HG03342 (cell line): ENCODE data around the gene ECM1.

Experiments used
- ATAC-seq: cut with Tn5 transposase; IDR thresholded peaks from one replicate; pipeline ENCODE4 v1.9.1; 2021; ENCODE audit warnings: mild to moderate bottlenecking, moderate library complexity; ENCODE audit not compliant: unreplicated experiment

Gene ECM1

DNA sequence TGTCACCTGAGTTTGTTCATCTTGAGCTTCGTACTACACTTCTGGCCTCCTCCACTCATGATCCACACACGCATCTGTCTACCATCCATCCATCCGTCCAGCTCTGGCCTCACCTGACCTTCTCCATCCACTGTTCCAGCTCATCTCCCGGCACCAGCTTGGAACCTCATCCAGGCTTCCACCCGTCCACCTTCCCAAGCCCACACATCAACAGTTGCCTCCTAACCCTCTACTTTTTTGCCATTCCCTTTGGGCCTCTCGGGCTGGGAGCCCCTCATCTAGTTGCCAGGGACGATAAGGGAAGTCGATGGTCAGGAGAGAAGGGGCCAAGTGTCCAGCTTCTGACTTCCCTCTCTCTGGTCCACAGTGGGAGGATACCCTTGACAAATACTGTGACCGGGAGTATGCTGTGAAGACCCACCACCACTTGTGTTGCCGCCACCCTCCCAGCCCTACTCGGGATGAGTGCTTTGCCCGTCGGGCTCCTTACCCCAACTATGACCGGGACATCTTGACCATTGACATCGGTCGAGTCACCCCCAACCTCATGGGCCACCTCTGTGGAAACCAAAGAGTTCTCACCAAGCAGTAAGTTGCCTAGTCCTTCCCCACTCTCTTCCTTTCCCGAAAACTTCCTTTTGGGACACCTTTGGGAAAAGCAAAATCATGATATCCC lies 4.2 kb downstream of the ECM1 start:
- ATAC-seq: no peak

DNA sequence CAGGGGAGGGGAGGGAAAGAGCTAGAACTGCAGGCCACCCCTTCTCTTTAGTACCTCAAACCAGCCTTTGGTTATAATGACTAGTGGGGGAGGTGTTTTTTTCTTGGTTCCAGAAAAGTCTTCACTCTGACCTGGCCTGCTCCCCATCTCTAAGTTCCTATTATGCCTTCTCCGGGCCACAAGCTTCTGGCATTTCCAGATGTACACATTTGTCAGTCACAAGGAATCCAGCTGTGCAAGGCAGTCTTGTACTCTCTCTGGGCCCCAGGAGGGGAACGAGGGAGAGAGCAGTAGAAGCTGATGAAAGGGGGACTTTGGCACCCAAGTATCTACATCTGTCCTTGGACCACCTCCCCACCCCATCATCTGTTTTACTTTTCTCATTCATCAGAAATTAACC lies 4.9 kb downstream of the ECM1 start:
- no peak for ATAC-seq

DNA sequence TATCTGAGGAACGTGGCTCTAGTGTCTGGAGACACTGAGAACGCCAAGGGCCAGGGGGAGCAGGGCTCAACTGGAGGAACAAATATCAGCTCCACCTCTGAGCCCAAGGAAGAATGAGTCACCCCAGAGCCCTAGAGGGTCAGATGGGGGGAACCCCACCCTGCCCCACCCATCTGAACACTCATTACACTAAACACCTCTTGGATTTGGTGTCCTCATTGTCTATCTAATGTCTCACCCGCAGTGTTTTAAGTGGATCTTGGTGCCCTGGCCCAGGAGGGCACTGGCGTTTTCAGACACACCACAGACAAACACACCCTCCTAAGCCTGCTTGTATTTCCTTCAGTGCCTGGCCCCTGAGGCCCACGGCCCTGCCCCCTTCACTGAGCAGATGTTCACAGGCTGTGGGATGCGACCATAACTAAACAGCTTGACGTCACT lies 5.5 kb downstream of the ECM1 start:
- ATAC-seq: no peak

DNA sequence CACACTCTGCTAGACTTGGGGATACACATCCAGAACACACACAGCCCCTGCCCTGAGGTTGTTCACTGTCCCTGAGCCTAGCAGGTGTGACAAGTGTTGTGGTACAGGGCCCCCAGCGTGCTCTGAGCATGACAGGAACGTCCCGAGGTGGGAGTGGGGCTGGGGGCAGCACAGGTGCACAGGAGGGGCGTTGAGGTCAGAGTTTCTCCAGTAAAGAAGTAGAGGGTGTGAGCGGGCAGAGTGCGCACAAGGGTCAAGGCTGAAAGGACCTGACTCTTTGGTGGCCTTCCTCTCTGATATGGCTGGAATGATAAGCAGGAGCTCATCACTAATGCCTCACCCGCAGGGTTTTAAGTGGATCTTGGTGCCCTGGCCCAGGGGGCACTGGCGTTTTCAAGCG lies 6.4 kb downstream of the ECM1 start:
- no peak for ATAC-seq

DNA sequence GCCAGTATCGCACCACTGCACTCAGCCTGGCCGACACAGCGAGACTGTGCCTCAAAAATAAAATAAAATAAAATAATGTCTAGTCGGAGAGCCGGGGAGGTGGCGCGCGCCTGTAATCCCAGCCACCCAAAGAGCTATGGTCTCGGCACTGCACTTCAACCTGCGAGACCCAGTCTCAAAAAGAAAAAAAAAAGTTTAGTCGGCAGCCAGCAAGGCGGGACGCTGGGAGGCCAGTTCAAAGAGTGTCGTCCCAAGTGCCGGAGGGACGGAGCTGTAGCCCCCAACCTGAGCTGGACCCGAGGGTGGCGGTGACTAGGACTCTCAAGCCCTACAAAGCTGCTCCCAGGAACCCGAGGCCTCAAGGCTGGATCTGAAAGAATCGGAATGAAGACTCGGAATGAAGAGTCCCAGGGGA lies 7.0 kb downstream of the ECM1 start:
- no peak for ATAC-seq

DNA sequence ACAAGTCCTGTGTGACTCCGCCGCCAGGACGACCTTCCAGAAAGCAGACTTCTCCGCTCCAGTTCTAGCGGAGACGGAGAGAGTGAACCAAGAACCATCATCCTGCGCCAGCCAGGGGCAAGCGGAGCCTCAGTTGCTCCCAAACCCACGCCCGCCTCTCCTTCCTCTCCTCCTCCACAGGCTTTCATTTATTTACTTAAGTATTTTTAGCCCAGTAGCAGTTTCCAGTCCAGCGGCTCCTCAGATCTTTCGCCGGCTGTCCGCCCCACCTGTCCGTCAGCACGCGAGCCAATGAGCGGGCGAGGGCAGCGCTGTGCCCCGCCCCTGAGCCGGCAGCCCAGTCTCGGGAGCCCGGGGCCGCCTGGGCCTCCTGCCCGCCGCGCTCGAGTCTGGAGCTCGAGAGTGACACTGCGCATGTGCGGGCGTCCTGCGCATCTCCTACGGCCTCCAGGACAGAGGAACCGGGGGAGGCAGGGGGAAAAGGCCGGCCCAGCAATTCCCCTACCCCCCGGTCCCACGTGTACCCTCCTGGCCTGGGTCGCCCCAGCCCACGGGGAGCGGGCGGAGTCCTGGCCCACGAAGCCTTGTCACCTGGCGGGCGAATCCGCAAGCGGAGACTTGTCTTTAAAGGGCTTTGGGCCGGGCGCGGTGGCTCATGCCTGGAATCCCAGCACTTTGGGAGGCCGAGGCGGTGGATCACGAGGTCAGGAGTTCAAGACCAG lies 7.6 kb downstream of the ECM1 start, which contains the start of gene FALEC:
TSS of gene FALEC (plus strand) at position 425 of the 722 bp plus-strand sequence.
- ATAC-seq: peak; percentile 95

DNA sequence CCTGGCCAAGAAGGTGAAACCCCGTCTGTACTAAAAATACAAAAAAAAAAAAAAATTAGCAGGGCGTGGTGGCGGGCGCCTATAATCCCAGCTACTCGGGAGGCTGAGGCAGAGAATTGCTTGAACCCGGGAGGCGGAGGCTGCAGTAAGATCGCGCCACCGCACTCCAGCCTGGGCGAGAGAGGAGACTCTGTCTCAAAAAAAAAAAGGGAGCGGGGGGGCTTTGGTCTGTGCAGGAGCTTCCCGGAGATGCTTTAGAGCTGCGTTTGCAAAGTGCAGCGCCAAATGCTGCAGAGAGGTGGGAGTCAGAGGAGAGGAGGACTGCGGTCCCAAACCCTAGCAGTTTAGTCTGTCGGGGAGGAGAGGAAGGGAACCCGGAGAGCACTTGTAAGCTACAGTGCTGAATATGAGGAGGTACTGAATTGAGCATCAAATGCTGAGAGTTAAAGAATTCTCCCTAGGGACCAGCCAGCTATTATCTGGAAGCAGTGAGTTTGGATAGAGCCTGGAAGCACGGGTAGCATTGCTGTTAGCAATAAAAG lies 8.2 kb downstream of the ECM1 start:
- no peak for ATAC-seq

DNA sequence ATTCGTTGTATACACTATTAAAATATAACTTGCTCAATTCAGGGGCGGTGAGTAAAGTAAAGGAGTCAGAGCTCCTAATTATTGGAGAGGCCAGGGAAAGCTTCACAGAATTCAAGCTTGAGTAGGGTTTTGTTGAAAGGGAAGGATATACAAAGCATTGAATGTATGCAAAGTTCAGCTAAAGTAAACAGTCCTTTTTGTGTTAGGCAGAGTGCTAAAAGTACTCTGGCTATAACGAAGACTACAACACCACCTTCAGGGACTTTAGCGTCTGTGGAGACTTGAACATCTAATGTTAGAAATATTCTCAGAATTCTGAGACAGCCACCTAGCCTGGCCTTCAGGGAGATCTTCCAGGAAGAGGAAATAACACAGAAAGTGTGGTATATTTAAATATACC lies 8.7 kb downstream of the ECM1 start:
- no peak for ATAC-seq

DNA sequence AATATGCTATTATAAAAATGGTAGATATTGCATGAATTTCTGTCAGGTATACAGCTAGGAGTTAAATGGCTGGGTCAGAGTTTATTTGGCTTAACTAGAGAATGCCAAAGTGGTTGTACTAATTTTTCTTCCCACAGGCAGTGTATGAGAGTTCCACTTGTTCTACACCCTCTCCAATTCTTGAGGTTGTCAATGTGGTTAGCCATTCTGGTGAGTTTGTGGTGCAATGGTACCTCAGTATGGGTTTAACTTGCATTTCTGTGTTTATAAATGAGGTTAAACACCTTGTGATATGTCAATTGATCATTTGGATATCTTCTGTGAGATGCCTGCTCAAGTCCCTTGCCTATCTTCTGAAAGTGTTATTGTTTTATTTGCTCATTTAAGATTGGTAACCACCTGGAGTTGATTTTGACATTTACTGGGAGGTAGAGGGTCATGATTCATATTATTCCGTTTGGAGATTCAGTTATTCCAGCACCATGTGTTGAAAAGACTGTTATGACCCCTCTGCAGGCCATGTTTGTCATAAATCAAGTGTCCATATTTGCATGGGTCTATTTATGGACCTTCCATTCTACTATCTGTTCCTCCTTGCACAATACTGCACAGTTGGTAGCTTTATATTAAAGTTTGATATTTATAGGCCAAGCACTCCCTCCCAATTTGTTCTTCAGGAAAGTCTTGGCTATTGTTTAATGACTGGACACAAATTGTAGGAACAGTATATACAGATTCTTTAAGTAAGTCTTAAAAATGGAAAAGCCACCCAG lies 13.5 kb downstream of the ECM1 start:
- ATAC-seq: no peak

DNA sequence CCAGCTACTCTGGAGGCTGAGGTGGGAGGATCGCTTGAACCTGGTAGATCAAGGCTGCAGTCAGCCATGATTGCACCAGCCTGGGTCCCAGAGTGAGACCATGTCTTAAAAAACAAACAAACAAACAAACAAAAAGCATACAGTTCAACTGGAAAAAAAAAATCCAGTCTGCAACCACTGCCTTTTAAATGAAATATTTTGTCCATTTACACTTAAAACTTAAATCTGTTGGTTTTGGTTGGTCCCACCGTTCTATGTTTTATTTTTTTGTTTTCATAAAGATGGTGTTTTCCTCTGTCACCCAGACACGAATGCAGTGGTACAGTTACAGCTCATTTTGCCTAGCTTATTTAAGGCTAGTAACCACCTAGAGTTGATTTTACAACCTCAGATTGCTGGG lies 17.4 kb downstream of the ECM1 start:
- no peak for ATAC-seq

DNA sequence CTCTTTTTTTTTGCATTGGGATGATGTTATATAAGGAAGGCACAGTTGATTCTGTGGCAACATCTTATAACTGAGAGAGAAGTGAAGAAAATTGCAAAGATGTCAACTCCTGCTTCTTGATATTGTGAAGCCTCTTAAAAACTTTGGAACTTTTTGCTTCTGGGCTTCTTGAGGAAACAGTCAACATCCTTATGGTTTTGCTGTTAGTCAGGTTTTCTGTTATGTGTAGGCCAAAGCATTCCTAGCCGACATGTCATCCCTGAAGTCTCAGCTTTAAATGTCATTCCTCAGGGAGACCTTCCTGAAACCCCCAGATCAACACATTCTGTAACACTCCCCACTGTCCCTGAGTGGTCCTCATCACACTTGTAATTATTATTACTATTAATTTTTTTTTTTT lies 20.3 kb downstream of the ECM1 start:
- no peak for ATAC-seq

DNA sequence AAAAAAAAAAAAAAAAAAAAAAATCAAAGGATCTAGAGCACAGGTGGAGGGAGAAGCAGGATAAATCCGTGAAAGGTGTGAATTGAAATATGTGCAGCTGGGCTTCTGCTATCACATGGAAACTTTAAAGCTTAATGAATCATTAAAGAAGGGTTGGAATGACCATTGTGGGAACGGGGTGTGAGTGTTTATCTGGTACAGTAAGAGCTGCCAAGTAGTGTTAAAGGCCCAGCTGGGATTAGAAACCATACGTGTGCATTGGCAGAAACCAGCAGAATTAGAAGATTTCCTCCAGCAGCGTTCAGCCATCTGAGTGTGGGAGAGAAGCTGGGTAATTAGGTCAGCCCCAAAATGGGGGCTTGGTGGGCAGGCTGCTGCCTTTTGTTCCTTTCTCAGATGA lies 21.1 kb downstream of the ECM1 start:
- no peak for ATAC-seq

DNA sequence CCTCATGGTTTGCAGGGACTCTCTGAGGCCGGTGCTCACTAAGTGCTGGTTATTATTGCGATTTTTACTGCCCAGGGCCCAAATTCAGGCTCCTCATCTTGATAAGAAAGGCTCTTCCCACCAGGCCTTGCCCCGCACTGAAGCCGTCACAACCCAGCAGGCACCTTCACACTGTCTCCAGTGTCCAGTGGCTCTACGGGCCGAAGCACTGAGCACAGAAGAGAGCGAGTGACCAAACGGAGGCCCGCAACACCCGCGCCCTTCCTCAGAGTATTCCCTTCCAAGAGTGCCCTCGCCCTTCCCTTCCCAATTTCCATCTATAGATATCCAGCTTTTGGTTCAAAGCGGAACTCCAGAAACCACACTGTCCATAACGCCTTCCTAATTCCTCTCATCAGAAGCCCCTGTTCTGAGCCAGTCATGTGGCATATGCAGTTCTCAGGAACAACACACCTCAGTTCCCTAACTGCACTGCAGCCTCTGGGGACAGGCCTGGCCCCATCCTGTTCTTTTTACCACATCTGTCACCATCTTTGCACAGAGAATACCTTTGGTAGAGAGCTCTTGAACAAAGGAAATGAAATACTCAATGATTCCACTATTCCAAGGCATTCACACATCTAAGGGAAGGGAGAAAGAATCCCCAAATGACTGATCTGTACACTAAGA lies 22.7 kb downstream of the ECM1 start:
- ATAC-seq: no peak

DNA sequence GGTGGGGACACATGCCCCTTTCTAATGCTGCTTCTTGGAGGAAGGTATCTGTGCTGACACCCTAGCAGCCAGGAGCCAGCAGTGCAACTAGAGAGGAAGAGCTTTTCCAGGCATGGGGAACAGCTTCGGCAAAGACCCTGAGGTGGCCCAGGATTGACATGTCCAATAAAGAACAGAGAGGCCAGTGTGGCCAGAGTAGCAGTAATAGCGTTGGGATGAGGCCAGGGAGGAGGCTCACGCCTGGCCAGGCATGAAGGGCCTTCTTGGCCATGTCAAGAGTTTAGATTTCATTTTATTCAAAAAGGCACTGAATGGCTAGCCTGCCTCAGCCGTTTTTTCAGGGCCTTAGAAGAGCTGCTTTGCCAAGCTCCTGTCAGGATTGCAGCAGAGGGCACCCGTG lies 25.0 kb downstream of the ECM1 start:
- ATAC-seq: no peak

DNA sequence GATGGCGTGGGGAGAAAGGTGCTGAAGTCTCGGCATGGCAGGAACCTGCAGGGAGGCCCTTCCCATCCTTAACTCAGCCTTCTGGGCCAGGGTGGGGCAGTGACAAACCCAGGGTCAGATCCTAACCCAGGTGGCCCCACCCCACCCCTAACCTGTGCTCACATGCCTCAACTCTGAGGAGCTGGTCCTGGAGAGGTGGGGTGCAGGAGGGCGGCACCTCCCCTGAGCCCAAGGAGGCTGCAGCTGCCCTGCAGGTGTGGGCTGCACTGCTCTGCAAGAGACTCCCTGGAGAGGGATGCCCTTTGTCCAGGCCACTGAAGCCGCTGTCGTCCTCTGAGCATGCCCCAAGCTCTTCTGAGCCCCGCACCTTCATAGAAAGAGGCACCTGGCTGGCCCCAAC lies 26.1 kb downstream of the ECM1 start:
- ATAC-seq: no peak

DNA sequence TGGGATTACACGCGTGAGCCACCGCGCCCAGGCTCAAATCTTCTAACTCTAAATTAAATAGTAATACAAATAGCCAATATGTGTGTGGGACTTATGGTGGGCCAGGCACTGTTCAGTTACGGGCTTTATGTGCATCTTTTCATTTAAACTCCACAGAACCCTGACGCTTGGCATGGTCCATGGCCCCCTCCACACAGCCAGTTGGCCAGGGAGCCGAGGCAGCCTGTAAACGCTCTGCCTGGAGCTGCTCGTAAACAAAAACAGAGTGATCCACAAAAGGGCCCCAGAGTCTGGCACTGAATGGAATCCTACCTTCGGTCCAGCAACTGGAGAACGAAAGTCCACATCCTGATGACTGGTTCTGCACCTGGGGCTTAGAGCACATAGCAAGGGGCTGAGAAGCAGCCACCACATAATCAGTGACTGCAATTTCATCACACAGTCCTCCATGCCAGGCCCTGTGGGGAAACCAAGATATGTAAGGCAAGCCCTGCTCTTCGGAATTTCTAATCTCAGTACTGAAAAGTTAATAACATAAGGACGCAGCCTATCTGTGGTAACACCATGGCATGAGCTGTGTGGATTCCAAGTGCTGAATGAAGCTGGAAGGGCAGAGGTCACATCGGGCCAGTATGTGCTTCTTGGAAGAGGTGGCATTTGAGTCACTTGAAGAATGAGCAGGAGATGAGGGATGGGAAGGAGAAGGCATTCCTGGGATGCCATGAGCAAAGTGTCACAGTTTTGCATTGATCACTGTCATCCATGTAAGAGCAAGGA lies 27.8 kb downstream of the ECM1 start:
- no peak for ATAC-seq

DNA sequence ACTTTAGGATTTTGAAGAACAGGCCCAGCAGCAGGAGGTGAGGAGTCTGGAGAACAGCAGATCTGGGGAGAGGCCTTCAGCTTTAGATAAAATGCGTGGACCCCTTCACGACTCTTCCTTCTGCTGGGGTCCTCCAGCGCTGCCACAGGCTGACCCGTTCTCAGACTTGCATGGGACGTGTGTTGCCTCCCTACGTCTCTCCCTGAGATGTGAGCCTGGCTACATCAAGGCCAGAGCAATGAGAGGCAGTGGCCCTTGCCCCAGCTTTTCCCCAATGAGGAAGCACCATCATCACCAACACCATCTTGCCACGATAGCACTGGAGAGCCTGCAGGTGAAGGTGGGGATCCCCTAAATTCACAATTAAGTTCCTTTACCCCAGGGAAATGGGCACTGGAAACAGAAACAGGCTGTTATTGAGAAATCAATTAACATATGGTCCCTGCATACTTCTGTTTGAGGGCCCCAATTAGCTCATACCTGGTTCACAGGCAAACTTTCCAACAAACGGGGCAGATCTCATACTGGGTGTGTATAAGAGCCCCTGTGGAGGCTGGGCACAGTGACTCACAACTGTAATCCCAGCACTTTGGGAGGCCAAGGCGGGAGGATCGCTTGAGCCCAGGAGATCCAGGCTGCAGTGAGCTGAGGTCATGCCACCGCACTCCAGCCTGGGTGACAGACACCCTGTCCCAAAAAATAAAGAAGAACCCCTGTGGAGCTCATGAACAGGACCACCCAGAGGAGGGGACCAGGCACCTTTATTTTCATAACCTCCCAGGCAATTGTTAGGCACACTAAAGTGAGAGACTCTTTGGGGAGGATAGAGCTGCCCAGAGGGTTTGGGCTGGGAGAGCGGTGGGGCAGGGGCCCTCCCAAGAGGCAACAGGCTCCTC lies 29.2 kb downstream of the ECM1 start:
- ATAC-seq: no peak

DNA sequence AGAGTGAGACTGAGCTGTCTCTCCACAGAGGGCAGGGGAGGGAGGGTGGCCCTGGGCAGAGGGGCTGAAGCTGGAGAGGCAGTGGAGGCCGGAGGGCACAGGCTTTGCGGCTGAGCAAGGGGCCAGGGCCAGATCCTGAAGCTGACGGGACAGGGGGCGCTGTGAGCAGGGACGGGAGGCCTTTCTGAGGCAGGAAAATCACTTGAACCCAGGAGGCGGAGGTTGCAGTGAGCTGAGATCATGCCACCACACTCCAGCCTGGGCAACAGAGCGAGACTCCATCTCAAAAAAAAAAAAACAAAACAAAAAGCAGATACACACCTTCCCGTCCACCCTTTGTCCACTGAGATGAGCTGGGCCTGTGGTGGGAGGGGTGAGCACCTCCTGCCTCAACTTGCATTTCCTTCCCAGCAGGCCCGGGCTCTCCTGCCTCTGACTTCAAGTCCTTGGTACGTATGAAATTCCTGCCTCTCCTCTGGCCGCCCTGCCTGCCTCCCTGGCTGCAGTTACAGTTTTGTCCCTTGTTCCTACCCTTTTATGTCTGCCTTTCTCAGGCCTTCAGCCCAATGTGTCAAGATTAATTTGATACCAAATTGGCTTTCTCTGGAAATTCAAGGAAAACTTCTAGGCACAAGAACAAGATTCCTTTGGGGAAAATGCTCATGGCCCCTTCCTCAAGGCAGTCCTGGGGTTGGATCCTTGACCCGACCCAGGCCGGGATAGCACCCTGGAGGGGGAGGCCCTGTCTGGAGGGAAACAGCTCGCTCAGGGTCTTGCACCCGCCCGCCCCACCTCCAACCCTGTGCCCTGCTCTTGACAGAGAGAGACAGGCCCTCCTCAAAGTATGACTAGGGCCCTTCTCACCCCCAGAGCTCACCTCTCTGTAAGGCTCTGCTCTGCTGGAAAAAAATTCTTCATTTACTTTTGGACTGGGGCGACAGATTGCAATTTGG lies 30.1 kb downstream of the ECM1 start:
- ATAC-seq: no peak
